ENCODE data around the gene REG1A.

REG1A gene

GRCh38 chr2:79120194-79120713 lies at the start of gene REG1A:
Gene REG1A, plus strand, starts transcription at chr2:79120488. Its CDS starts 374 bp downstream, at chr2:79120862.
- TF ChIP-seq, protein P1, sequence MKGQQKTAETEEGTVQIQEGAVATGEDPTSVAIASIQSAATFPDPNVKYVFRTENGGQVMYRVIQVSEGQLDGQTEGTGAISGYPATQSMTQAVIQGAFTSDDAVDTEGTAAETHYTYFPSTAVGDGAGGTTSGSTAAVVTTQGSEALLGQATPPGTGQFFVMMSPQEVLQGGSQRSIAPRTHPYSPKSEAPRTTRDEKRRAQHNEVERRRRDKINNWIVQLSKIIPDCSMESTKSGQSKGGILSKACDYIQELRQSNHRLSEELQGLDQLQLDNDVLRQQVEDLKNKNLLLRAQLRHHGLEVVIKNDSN (IDR thresholded peaks at IDR 0.05), result no peak
- no peak for TF ChIP-seq RAD21 (IDR thresholded peaks at IDR 0.05; ENCODE audit: low read depth)

DNA sequence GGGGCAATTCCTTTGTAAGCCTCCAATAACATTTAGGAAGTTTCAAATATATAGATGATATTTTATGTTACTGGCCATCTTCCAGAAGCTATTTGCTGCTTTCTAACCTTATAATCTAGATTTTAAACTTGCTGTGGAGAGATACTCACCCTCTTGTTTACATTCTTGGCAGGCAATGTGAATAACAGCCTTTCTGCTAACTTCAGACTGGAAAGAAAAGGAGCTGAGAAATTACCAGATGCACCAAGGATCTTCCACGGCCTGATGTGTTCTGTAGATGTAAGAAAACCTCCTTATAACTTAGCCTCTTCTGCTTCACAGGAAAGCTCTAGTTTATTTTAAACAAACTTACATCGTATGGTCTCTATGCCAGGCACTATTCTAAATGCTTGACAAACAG lies 49.2 kb upstream of the REG1A start:
- no peak for TF ChIP-seq CEBPB (IDR thresholded peaks at IDR 0.05)
- TF ChIP-seq FOXM1 (IDR thresholded peaks at IDR 0.05; ENCODE audit: borderline replicate concordance, low read depth), result no peak
- no peak for TF ChIP-seq CREB1 (IDR thresholded peaks at IDR 0.05; ENCODE audit: low read depth)
- TF ChIP-seq TEAD4 (IDR thresholded peaks at IDR 0.05), result no peak
- no peak for TF ChIP-seq ZBTB7A (IDR thresholded peaks at IDR 0.05; ENCODE audit: low read depth)
- TF ChIP-seq NFIC (IDR thresholded peaks at IDR 0.05), result no peak
- no peak for TF ChIP-seq RAD21 (IDR thresholded peaks at IDR 0.05; ENCODE audit: low read depth)
- no peak for TF ChIP-seq MAX (IDR thresholded peaks at IDR 0.05)
- TF ChIP-seq, protein P1 (IDR thresholded peaks at IDR 0.05), result no peak

DNA sequence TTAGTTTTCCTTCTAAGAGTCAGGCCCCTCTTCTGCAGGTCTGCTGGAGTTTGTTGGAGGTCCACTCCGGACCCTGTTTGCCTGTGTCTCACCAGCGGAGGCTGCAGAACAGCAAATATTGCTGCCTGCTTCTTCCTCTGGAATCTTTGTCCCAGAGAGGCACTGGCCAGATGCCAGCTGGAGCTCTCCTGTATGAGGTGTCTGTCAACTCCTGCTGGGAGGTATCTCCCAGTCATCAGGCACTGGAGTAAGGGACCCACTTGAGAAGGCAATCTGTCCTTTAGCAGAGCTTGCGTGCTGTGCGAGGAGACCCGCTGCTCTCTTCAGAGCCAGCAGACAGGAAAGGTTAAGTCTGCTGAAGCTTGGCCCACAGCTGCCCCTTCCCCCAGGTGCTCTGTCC lies 37.3 kb upstream of the REG1A start:
- TF ChIP-seq CREB1 (IDR thresholded peaks at IDR 0.05; ENCODE audit: low read depth) (no peak), TEAD4 (IDR thresholded peaks at IDR 0.05) (no peak), REST (IDR thresholded peaks at IDR 0.05; ENCODE audit: low read depth) (no peak), MAX (IDR thresholded peaks at IDR 0.05) (no peak), ZBTB7A (IDR thresholded peaks at IDR 0.05; ENCODE audit: low read depth) (no peak), FOXM1 (IDR thresholded peaks at IDR 0.05; ENCODE audit: borderline replicate concordance, low read depth) (no peak), EGR1 (IDR thresholded peaks at IDR 0.05) (no peak), CEBPB (IDR thresholded peaks at IDR 0.05) (no peak), NFIC (IDR thresholded peaks at IDR 0.05) (no peak), RAD21 (IDR thresholded peaks at IDR 0.05; ENCODE audit: low read depth) (no peak), TCF12 (IDR thresholded peaks at IDR 0.05; ENCODE audit: low read depth) (no peak), YY1 (IDR thresholded peaks at IDR 0.05; ENCODE audit: low read depth) (no peak), EP300 (IDR thresholded peaks at IDR 0.05; ENCODE audit: borderline replicate concordance) (no peak), TAF1 (IDR thresholded peaks at IDR 0.05; ENCODE audit: low read depth) (no peak)
- TF ChIP-seq, protein P1 (IDR thresholded peaks at IDR 0.05), result no peak

GRCh38 chr2:79083597-79084251 lies 36.6 kb upstream of the REG1A start:
- TF ChIP-seq RAD21 (IDR thresholded peaks at IDR 0.05; ENCODE audit: low read depth), result no peak
- TF ChIP-seq FOXM1 (IDR thresholded peaks at IDR 0.05; ENCODE audit: borderline replicate concordance, low read depth), result no peak
- TF ChIP-seq EGR1 (IDR thresholded peaks at IDR 0.05), result no peak
- TF ChIP-seq CEBPB (IDR thresholded peaks at IDR 0.05), result no peak
- TF ChIP-seq TEAD4 (IDR thresholded peaks at IDR 0.05), result no peak
- no peak for TF ChIP-seq YY1 (IDR thresholded peaks at IDR 0.05; ENCODE audit: low read depth)
- no peak for TF ChIP-seq TAF1 (IDR thresholded peaks at IDR 0.05; ENCODE audit: low read depth)
- no peak for TF ChIP-seq ZBTB7A (IDR thresholded peaks at IDR 0.05; ENCODE audit: low read depth)
- no peak for TF ChIP-seq MAX (IDR thresholded peaks at IDR 0.05)
- TF ChIP-seq CREB1 (IDR thresholded peaks at IDR 0.05; ENCODE audit: low read depth), result no peak
- TF ChIP-seq NFIC (IDR thresholded peaks at IDR 0.05), result no peak
- no peak for TF ChIP-seq REST (IDR thresholded peaks at IDR 0.05; ENCODE audit: low read depth)
- no peak for TF ChIP-seq TCF12 (IDR thresholded peaks at IDR 0.05; ENCODE audit: low read depth)
- no peak for TF ChIP-seq EP300 (IDR thresholded peaks at IDR 0.05; ENCODE audit: borderline replicate concordance)
- TF ChIP-seq, protein P1 (IDR thresholded peaks at IDR 0.05), result no peak

Measured in Ishikawa (cell line).